ENCODE data around the gene ROBO3. TPM values are rescaled to one million over a fixed set of nuclear protein-coding genes. Genes with fewer than 3 reads are reported as not detected.

The ROBO3 gene
- total RNA-seq, 1 donor from 2014 or later, result 18.9 TPM

DNA sequence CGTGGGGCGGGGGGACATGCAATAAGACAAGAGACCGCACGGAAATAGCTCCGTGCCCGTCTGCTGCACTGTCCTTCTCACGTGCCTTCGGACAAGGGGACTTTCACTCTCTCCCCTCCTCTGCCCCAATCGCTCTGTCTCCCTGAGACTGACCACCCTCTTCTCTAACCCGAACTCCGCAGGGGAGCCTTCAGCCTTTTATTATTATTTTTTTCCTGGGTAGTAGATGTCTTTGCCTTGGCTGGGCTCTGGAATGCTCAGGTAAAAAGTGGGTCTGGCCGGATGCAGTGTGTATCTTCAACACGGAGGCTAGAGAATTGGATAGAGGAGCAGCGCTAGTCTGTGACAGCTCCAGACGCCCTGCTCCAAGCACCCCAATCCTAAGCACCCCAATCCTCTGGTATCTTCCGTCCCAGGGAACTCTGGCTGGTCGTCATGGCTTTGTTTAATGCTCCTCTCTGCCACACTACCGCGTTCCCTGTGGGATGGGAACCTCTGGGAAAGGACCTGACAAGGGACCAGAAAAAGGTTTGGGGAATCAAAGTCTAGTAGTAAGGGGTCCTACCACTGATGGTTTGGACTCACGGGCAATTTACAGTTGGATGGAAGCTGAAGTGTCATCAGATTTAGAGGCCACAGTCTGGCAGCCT lies 25.1 kb upstream of the ROBO3 start:
- intact Hi-C loops (cut with DNase I), result loop anchor here (5.0 kb wide), 2 partner anchors 83 to 168 kb away; partner anchors contain the start of genes SIAE and SPA17
- DNase-seq (ENCODE audit: extremely low spot score in 2 of 2), result no peak
- H3K36me3 ChIP-seq, result no peaks in the 10 kb centered on the region
- H3K4me1 ChIP-seq, result peaks cover 13% of the 10 kb centered on the region
- TF ChIP-seq POLR2AphosphoS5 (IDR thresholded peaks at IDR 0.05; ENCODE audit: insufficient read depth in 1 of 2, low read depth in 1 of 2) (no peak), POLR2A (IDR thresholded peaks at IDR 0.05) (no peak)
- TF ChIP-seq, protein P1, sequence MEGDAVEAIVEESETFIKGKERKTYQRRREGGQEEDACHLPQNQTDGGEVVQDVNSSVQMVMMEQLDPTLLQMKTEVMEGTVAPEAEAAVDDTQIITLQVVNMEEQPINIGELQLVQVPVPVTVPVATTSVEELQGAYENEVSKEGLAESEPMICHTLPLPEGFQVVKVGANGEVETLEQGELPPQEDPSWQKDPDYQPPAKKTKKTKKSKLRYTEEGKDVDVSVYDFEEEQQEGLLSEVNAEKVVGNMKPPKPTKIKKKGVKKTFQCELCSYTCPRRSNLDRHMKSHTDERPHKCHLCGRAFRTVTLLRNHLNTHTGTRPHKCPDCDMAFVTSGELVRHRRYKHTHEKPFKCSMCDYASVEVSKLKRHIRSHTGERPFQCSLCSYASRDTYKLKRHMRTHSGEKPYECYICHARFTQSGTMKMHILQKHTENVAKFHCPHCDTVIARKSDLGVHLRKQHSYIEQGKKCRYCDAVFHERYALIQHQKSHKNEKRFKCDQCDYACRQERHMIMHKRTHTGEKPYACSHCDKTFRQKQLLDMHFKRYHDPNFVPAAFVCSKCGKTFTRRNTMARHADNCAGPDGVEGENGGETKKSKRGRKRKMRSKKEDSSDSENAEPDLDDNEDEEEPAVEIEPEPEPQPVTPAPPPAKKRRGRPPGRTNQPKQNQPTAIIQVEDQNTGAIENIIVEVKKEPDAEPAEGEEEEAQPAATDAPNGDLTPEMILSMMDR (IDR thresholded peaks at IDR 0.05), result no peak
- H3K9me3 ChIP-seq, result no peaks in the 10 kb centered on the region
- peaks cover 8% of the 10 kb centered on the region for H3K27me3 ChIP-seq
- peak overlapping the region; percentile 24 to 40 for H3K4me3 ChIP-seq
- no peak overlapping the region for H3K27ac ChIP-seq

DNA sequence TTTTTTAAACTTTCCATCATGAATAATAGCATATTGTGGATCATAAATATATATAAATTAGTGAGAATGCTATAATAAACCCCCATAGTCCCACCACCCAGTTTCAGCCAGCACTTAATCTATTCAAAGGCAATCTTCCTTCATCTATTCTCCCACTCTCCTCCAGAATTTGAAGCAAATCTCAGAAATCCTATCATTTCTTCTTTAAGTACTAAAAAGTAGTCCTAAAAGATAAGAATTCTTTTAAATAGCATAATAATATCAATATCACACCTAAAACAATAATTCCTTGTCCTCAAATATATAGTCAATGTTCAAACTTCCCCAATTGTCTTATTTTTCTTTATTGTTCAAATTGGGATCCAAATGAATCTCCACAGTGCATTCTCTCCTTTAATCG lies 24.6 kb upstream of the ROBO3 start:
- TF ChIP-seq POLR2AphosphoS5 (IDR thresholded peaks at IDR 0.05; ENCODE audit: insufficient read depth in 1 of 2, low read depth in 1 of 2) (no peak), POLR2A (IDR thresholded peaks at IDR 0.05) (no peak)
- TF ChIP-seq, protein P1 (IDR thresholded peaks at IDR 0.05), result no peak
- Histone ChIP-seq H3K9me3 (no peaks in the 10 kb centered on the region), H3K27me3 (peaks cover 8% of the 10 kb centered on the region), H3K4me1 (peaks cover 13% of the 10 kb centered on the region), H3K27ac (no peak overlapping the region), H3K36me3 (no peaks in the 10 kb centered on the region), H3K4me3 (no peak overlapping the region)
- no peak for DNase-seq (ENCODE audit: extremely low spot score in 2 of 2)
- intact Hi-C loops (cut with DNase I), result no loop called here

DNA sequence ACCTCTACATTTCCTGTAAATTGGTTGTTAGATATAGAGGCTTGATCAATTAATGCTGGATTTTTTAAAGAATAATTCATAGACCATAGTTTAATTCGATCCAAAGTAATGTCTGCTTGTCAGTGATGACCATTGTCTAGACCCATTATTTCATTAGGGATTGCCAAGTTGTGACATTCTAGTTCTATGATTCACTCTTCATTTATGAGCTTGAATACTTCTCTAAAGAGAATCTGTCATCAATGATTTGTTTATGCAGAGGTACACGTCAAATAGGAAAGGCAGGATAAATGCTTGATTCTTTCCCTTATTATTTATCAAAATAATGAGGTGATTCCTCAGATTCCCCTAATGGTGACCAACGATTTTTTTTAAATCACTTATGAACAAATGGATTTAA lies 24.0 kb upstream of the ROBO3 start:
- no peaks in the 10 kb centered on the region for H3K36me3 ChIP-seq
- H3K4me1 ChIP-seq, result peaks cover 13% of the 10 kb centered on the region
- no peaks in the 10 kb centered on the region for H3K9me3 ChIP-seq
- TF ChIP-seq POLR2AphosphoS5 (IDR thresholded peaks at IDR 0.05; ENCODE audit: insufficient read depth in 1 of 2, low read depth in 1 of 2) (no peak), POLR2A (IDR thresholded peaks at IDR 0.05) (no peak)
- TF ChIP-seq, protein P1 (IDR thresholded peaks at IDR 0.05), result no peak
- intact Hi-C loops (cut with DNase I), result no loop called here
- H3K4me3 ChIP-seq, result no peak overlapping the region
- peaks cover 8% of the 10 kb centered on the region for H3K27me3 ChIP-seq
- no peak overlapping the region for H3K27ac ChIP-seq
- no peak for DNase-seq (ENCODE audit: extremely low spot score in 2 of 2)

DNA sequence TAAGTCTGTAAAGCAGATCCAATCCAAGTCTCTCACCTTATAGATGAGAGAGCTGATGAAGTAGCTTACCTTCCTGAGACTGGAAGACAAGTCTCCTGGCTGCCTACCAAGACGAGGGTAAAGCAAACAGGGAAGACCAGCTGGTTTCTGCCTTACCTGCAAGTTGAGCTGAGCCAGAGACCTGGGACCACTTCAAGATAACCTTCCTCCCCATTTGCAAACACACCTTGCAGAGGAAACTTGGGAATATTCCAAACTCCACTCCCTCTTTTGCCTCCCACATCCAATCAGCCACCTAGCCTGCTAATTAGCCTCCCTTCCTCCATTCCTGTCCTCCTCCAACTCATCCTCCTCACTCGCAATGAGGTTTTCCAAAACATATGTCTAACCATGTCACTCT lies 23.4 kb upstream of the ROBO3 start:
- intact Hi-C loops (cut with DNase I), result no loop called here
- Histone ChIP-seq H3K4me1 (peaks cover 13% of the 10 kb centered on the region), H3K36me3 (no peaks in the 10 kb centered on the region), H3K4me3 (no peak overlapping the region), H3K9me3 (no peaks in the 10 kb centered on the region), H3K27ac (no peak overlapping the region), H3K27me3 (peaks cover 8% of the 10 kb centered on the region)
- no peak for DNase-seq (ENCODE audit: extremely low spot score in 2 of 2)
- TF ChIP-seq, protein P1 (IDR thresholded peaks at IDR 0.05), result no peak
- TF ChIP-seq POLR2AphosphoS5 (IDR thresholded peaks at IDR 0.05; ENCODE audit: insufficient read depth in 1 of 2, low read depth in 1 of 2), result no peak
- no peak for TF ChIP-seq POLR2A (IDR thresholded peaks at IDR 0.05)

DNA sequence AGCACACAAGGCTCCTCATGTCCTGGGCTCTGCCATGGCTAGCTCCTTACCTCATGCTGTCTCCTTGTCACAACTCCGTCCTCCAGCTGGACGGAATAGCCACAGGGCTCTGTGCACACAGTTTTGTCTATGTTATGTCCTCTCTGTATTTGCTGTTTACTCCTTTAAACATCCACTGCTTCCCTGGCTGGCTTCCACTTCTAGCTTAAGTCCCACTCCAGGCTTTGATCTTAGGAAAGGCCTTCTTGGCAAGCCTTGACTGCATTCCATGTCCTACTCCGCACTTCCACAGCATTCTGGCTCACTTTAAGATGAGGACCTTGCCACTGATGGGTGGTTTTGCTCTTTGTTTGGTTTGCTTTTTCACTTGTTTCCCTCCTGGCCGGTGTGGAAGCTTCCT lies 22.9 kb upstream of the ROBO3 start:
- Histone ChIP-seq H3K4me1 (peaks cover 13% of the 10 kb centered on the region), H3K9me3 (no peaks in the 10 kb centered on the region), H3K36me3 (no peaks in the 10 kb centered on the region), H3K27me3 (peaks cover 8% of the 10 kb centered on the region), H3K4me3 (no peak overlapping the region), H3K27ac (no peak overlapping the region)
- no peak for DNase-seq (ENCODE audit: extremely low spot score in 2 of 2)
- no peak for TF ChIP-seq POLR2A (IDR thresholded peaks at IDR 0.05)
- TF ChIP-seq, protein P1 (IDR thresholded peaks at IDR 0.05), result no peak
- no peak for TF ChIP-seq POLR2AphosphoS5 (IDR thresholded peaks at IDR 0.05; ENCODE audit: insufficient read depth in 1 of 2, low read depth in 1 of 2)
- intact Hi-C loops (cut with DNase I), result no loop called here

All from vagina (tissue), 2 donors.